ENCODE results near the gene FLT3LG.
"Not testable (repeated sequence)": the region's sequence is repeated elsewhere in the genome, so short reads cannot be mapped to it uniquely, and the experiment has no call there.

Gene FLT3LG

DNA sequence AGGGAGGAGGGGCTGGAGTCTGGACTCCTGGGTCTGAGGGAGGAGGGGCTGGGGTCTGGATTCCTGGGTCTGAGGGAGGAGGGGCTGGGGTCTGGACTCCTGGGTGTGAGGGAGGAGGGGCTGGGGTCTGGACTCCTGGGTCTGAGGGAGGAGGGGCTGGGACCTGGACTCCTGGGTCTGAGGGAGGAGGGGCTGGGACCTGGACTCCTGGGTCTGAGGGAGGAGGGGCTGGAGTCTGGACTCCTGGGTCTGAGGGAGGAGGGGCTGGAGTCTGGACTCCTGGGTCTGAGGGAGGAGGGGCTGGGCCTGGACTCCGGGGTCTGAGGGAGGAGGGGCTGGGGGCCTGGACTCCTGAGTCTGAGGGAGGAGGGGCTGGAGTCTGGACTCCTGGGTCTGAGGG, 12.9 kb upstream of the FLT3LG start:
- FAIRE-seq; DNase-seq (ENCODE audit: low spot score): not testable (repeated sequence)

DNA sequence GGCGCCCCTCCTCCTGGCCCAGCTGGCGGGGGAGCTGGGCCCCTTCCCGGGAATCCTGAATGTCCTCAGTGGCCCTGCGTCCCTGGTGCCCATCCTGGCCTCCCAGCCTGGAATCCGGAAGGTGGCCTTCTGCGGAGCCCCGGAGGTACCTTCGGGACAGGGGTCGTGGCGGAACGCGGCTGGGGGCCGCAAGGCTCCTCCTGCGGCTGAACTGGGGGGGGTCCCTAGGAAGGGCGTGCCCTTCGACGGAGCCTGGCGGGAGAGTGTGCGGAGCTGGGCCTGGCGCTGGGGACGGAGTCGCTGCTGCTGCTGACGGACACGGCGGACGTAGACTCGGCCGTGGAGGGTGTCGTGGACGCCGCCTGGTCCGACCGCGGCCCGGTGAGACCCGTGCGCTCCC, 12.4 kb upstream of the FLT3LG start:
- FAIRE-seq (no peak), DNase-seq (ENCODE audit: low spot score) (no peak)

DNA sequence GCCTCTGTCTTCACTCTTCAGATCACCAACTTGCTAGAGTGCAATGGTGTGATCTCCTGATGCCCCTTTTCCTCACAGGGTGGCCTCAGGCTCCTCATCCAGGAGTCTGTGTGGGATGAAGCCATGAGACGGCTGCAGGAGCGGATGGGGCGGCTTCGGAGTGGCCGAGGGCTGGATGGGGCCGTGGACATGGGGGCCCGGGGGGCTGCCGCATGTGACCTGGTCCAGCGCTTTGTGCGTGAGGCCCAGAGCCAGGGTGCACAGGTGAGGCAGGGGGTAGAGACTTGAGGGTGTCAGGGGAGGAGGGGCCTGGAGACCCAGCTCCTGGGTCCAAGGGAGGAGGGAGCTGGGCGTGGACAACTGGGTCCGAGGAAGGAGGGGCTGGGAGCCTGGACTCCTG, 11.5 kb upstream of the FLT3LG start:
- FAIRE-seq, result no peak
- DNase-seq (ENCODE audit: low spot score), result no peak

GRCh38 chr19:49463960-49464740, 9.9 kb upstream of the FLT3LG start:
- DNase-seq (ENCODE audit: low spot score), result no peak
- no peak for FAIRE-seq

GRCh38 chr19:49465371-49465770, 8.6 kb upstream of the FLT3LG start:
- FAIRE-seq, result no peak
- DNase-seq (ENCODE audit: low spot score), result no peak

GRCh38 chr19:49468199-49468598, 5.8 kb upstream of the FLT3LG start:
- FAIRE-seq (no peak), DNase-seq (ENCODE audit: low spot score) (no peak)

DNA sequence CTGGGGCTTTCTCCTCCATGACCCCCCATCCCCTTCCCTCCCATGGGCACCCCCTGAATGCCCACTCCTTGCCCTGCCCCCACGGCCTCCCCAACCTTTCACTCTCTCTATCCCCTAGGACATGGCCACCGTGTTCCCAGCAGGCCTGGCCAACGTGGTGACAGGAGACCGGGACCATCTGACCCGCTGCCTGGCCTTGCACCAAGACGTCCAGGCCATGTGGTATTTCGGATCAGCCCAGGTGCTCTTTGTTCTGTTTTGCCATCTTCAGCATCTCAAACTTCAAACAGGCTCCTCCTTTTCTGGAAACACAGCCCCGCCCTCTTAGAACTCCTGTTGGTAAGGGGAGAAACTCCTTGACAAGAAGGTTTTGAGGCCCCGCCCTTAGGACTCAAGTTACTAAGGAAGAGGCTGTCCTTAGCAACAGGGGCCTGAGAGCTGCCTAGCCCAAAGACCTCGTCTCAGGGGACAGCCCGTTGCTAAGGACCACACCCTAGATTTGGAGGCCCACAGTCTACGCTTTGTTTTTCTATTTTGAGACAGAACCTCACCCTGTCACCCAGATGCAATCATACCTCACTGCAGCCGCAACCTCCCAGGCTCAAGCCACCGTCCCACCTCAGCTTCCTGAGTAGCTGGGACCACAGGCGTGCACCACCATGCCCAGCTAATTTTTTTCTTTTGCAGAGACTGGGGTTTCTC, 5.1 kb upstream of the FLT3LG start:
- no peak for FAIRE-seq

DNA sequence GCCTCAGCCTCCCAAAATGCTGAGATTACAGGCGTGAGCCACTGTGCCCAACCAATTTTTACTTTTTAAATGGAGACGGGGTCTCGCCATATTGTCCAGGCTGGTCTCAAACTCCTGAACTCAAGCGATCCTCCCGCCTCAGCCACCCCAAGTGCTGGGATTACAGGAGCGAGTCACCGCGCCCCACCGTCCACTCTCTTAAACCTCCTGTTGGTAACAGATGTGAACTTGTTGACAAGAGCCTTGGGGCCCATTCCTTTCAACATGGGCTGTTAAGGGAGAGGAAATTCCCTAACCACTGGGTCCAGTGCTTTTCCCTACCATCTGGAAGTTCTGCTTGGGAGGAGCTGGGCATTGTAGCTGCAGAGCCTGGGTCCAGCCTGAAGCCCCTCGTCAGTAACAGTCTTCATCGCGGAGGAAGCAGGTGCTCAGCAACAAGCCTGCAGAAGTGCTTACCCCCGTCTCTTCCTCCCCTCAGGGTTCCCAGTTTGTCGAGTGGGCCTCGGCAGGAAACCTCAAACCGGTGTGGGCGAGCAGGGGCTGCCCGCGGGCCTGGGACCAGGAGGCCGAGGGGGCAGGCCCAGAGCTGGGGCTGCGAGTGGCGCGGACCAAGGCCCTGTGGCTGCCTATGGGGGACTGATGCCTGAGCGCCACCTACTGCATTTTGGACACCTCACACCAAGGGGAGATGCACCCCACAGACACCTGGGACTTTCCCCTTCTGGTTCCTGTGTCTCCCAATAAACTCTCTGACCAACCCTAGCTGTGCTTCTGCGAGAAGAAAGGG, 4.0 kb upstream of the FLT3LG start:
- FAIRE-seq (no peak), DNase-seq (ENCODE audit: low spot score) (no peak)

More for the DNA sequence above, 5.1 kb upstream of the FLT3LG start:
- no peak for DNase-seq (ENCODE audit: low spot score)

DNA sequence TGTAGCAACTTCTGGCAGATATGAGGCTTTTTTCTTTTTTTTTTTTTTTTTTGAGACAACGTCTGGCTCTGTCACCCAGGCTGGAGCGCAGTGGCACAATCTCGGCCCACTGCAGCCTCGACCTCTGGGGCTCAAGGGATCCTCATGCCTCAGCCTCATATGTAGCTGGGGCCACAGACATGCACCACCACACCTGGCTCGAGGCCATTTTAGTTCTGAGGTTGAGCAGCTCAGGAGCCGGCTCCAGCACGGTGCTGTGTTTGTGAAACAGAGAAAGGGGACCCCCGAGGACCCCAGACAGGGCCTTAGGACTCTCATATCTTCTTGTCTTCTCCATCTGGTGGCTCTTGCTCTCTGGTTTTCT, 3.4 kb upstream of the FLT3LG start:
- no peak for DNase-seq (ENCODE audit: low spot score)
- FAIRE-seq, result no peak

GRCh38 chr19:49472936-49473335, 1.1 kb upstream of the FLT3LG start:
- DNase-seq (ENCODE audit: low spot score), result no peak
- no peak for FAIRE-seq

GRCh38 chr19:49473501-49473867, 531 bp upstream of the FLT3LG start:
- not testable (repeated sequence) for FAIRE-seq; DNase-seq (ENCODE audit: low spot score)

DNA sequence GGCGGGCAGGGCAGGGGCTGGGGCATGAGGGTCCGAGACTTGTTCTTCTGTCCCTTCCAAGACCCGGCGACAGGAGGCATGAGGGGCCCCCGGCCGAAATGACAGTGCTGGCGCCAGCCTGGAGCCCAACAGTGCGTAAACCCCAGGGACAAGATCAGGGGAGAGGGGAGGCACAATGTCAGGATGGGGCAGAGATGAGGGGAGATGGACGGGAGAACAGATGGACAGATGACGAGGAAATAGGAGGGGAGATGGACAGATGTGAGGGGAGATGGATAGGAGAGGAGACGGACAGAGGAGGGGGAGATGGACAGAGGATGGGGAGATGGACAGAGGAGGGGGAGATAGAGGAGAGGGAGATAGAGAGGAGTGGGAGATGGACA, 518 bp downstream of the FLT3LG start:
- DNase-seq (ENCODE audit: low spot score) (no peak), FAIRE-seq (no peak)

- DNase-seq (ENCODE audit: low spot score) (no peak), FAIRE-seq (no peak)
Observed at GRCh38 chr19:49475191-49475917, 1.3 kb downstream of the FLT3LG start.

DNA sequence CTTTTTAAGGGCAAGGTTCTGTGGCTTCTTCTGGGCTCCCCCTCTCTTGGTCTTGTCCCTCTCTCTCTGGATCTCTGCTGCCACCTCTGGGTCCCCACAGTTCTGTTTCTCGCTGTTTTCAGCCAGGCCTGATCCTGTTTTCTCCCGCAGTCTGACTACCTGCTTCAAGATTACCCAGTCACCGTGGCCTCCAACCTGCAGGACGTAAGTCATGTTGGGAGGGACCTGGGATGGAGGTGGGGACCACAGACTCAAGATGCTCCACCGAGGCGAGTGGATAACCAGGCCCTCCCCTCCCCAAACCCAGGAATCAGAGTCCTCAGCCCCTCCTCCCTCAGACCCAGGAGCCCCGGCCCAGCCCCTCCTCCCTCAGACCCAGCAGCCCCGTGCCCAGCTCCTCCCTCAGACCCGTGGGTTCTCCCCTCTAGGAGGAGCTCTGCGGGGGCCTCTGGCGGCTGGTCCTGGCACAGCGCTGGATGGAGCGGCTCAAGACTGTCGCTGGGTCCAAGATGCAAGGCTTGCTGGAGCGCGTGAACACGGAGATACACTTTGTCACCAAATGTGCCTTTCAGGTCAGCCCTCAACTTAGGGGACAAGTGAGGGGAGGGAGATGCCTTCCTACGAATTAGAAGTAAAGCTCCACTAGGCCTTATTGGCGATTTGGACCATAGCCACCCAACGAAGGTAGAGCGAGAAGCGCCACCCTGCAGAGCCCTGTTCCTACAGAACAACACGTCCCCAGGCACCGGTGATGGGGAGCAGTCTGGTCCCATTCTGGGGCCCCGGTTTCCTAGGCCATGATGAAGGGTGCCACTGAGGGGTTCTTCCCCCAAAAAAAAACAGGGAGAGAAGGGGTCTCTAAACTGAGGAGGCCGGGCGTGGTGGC, 2.2 kb downstream of the FLT3LG start:
- FAIRE-seq (no peak), DNase-seq (ENCODE audit: low spot score) (no peak)

DNA sequence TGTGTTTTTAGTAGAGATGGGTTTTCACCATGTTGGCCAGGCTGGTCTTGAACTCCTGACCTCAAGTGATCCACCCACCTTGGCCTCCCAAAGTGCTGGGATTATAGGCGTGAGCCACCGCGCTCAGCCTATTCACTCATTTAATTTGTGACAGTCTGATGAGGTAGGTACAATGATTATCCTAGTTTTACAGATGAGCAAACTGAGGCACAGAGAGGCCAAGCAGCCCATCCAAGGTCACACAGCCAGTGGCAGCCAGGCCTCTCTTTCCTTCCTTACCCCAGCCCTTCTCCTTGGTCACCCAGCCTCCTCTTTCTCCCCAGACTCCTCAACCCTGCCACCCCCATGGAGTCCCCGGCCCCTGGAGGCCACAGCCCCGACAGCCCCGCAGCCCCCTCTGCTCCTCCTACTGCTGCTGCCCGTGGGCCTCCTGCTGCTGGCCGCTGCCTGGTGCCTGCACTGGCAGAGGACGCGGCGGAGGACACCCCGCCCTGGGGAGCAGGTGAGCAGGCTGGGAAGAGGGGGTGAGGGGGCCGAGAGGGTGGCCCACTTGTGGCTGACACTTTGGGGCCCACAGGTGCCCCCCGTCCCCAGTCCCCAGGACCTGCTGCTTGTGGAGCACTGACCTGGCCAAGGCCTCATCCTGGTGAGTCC, 6.1 kb downstream of the FLT3LG start:
- DNase-seq (ENCODE audit: low spot score) (no peak), FAIRE-seq (no peak)

GRCh38 chr19:49481020-49481683, 7.1 kb downstream of the FLT3LG start:
- FAIRE-seq, result no peak
- DNase-seq (ENCODE audit: low spot score), result no peak

DNA sequence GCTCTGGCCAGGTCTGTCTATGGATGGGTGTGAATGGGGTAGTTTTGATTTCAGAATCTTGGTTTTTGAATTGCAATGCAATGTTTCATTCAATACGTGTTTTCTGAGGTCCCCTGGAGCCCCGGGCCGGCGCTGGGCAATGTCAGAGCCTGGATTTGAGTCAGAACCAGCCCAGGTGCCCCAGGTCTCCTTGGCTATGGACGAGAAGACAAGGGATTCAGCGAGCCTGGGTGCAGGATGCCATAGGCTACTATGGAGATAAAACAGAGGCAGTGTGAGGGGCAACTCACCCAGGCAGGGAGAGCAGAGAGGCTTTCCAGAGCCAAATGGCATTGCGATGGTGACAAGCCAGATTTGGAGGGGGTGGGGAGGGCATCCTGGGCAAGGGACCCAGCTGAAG, 12.2 kb downstream of the FLT3LG start:
- FAIRE-seq, result no peak
- no peak for DNase-seq (ENCODE audit: low spot score)

GRCh38 chr19:49486710-49487276, 12.8 kb downstream of the FLT3LG start:
- DNase-seq (ENCODE audit: low spot score) (no peak), FAIRE-seq (no peak)
